GM19467 (cell line): ENCODE data around the gene CCR3.

Experiments
- ATAC-seq: cut with Tn5 transposase; IDR thresholded peaks from one replicate; pipeline ENCODE4 v1.9.1; 2021; ENCODE audit warnings: mild to moderate bottlenecking, moderate library complexity; ENCODE audit not compliant: unreplicated experiment

CCR3 gene

DNA sequence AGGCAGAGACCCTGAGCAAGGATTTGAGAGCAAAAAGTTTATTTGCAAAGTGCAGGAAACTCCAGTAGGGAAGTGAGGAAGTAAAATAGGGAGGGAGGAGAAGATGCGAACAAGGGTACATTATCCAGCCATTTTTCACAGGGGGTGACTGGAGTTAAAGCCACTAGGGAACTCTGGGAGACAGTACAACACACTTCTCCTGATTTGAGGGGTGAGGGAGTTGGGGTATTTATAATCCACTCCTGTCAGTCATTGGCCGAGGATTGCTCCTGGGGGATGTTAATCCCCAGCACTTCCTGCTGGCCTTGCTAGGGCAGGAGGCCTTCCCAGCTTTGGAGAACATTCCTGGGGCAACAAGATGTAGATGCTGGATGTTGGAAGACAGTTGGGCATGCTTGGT lies 28.2 kb downstream of the CCR3 start:
- no peak for ATAC-seq

DNA sequence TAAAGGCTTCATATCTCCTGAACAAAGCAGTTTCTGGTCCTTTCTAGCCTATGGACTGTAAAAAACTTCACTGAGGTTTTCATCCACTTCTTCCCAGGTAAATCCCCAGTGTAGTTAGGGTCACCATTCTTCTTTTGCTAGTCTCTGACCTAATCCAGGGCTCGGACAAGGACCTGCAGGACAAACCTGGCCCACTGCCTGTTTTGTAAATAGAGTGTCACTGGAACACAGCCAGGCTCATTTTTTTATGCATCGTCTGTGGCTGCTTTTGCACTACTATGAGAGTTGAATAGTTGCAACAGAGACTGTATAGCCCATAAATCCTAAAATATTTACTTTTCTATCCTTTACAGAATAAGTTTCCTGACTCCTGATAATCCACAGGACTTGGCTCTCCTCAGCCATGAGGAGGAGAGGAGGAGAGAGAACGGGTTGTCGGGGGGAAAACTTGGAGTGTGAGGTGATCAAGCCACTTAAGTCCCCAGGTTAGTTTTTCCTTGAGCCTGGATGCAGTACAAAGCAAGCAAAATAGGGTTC lies 29.0 kb downstream of the CCR3 start:
- ATAC-seq = no peak

DNA sequence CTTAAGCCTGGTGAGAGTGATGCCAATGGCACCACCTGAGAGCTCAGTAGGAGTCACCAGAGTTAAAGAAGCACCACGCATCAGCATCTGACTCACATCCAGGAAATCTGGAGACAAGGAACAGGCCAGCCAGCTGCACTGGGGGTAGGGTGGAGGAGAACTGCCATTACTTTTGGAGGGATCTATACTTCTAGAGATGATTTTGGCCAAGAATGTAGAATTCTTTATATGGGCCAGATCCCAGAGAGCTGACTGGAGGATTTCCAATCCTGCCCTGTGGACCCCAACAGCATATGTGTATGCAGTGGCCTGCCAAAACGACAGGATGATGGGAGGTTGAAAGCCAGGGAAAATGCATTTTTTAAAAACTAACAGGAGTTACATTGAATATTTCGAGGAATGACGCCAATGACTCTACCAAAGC lies 29.8 kb downstream of the CCR3 start:
- no peak for ATAC-seq

DNA sequence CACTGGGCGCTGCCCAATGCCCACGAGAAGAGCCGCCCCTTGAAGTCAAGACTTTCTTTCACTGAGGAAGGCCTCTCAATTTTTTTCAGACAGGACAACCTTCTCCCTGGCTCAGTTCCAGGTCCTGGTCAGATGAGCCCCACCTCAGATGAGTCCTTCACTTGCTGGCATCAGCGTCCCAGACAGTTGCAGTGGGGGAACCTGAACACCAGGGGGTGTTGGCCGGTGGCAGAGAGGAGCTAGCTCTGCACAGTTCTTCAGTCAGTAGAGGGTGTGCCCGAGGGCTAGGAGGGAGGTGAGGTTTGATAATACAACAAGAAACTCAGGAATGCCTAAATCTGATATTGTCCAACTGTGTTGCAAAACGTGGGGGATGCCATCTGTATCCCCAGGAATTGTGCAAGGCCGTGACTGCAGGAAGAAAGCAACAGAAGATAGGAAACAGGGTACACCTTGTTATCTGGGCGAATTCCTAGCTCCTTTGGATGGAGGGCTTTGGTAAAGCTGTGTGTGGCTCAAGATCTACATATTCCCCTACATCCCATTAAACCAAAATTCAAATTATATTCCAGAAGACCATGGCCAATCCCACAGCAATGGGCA lies 34.3 kb downstream of the CCR3 start:
- ATAC-seq = no peak

GRCh38 chr3:46277476-46277875 lies 35.2 kb downstream of the CCR3 start:
- no peak for ATAC-seq

DNA sequence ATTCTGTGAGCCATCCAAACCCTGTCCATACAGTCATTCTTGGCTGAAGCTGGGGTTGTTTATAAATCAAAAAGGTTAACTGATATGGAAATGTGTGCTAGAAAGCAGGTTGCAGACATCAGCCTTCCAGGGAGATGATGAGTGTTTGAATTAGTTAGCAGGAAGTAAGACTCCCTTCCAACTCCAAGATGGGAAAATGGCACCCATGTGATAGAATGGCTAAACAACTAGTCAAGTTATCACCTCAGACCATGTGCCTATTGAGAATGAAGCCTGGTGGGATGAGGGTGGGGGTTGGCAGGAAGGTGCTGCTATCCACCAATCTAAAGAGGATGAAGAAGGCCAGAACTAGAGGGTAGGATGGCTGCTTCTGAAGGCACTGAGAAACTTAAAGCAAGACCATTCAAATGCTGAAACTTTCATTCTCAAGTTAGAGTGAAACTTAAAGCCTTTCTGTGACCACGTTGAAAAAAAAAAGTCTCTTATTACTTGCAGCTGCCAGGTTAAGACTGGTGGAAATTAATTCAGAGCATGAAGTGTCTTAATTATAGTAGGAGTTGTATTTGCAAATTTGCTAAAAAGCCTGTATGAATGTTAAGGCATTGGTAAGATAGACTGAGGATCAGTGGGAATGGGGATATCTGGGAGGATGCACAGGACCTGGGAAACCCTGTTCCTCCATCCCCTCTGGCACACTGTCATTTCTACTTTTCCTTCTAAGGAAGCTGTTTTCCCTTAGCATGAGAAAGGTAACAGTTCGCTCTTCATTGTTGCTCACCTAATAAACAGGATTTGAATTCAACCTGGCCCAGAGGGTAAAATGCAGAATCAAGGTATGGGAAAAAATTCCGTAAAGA lies 36.8 kb downstream of the CCR3 start:
- no peak for ATAC-seq

DNA sequence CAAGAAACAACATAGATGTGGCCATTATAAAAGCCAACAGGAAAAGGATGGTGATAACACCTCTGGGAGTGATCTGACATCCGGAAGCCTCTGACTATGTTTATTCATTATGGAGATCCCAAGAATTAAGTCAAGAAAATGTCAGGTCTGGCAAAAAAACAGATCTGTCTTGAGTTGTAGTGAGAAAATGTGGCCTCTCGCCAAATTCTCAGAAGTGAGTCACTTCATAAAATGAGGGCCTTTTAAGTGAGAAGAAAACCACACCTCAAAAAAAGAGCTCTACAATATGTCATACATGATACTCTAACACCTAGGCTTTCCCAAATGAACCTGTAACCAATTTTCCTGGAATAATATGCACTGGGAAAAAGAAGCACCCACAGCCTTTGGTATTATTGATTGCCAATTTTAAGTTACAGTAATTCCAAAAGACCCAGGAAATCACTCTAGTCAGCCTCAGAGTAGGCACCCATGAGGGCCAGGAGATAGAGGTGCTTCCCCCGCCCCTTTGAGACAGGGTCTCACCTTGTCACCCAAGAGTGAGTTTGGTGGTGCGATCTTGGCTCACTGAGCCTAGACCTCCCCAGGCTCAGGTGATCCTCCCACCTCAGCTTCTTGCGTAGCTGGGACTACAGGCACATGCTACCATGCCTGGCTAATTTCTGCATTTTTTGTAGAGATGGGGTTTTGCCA lies 38.0 kb downstream of the CCR3 start:
- no peak for ATAC-seq

GRCh38 chr3:46281551-46281950 lies 39.3 kb downstream of the CCR3 start:
- ATAC-seq = no peak

DNA sequence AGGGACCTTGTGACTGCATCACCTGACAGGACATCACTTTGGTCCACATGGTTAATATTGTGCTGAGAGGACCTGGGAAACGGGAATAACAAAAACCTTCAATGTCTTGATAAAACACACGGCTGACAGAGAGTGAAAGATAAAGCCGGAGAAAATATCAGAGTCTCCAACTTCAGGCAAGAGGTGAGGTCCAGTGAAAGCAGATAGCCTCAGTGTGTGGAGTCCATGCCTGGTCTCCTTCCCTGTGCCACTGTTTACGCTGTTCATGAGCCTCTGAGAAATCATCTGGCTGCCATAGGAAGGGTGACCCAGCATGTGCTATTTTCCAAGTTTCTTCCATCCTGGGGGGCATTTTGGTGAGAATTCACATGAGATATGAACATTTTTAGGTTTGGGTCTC lies 39.8 kb downstream of the CCR3 start:
- ATAC-seq = no peak

DNA sequence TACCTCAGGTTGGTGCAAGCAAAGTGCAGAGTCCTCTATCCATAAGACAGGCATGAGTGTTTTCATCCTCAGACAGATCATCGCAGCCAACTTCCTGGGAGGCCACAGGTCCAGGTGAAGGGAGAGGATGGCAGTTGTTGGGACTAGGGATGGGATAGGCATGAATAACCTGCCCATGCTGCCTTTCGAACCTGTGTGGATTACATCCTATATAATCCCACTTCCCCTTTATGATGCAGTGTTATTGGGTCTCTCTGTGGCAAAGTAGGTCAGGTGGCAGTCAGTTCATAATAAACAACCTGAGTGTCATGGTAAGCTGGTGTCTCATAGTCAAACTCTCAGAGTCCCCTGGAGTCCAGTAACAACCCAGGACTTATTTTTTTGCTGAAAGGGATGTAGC lies 40.4 kb downstream of the CCR3 start:
- ATAC-seq = no peak

DNA sequence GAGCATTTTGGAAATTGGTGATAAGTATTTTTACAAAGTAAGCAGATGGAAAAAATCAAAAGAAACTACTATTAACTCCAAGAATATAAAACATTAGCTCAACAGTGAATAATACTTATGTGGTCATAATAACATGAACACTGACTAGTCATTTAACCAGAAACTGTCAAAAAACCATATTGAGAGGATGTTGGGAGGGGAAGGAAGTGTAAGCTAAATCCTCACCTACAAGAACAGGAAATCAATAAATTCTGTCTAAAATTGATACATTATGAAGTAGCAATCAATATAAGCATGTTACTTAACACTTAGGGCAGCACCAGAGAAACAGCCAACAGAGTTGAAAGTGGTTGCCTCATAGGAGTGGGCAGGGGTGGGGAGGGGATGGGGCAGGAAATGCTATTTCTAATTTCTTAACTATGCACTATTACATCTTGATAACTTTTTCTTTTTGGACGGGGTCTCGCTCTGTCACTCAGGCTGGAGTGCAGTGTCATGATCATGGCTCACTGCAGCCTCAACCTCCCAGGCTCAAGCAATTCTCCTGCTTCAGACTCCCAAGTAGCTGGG lies 41.7 kb downstream of the CCR3 start:
- no peak for ATAC-seq

DNA sequence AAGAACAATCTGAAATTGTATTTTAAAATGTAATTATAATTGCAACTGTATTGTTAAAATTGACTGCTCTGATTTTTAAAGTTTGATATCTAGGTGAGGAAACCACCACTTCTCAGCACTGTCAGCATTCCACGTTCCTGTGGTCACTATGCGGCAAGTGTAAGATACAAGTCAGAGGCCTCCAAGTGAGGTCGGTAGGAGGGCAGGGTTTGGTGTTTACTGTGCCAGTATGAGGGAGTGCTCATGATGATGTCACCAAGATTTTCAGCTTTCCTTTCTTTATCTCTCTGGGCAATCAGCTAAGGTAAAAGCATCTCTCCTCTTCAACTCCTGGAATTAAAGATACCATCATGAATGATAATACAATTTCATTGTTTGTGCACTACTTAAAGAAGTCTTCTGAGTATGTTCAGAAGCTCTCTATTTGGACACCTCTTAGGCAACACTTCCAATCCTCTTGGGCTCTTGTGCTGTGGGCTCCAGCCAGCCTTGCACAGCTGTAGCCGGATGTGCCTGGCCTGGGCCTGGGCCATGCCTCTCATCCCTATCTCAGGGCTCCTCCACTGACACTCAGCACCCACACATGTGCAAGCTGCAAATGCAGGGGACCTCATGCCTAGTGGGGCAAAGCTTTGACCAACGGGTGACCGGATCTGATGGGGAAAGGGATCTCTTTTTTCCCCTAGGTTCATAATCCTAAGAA lies 42.9 kb downstream of the CCR3 start:
- no peak for ATAC-seq

DNA sequence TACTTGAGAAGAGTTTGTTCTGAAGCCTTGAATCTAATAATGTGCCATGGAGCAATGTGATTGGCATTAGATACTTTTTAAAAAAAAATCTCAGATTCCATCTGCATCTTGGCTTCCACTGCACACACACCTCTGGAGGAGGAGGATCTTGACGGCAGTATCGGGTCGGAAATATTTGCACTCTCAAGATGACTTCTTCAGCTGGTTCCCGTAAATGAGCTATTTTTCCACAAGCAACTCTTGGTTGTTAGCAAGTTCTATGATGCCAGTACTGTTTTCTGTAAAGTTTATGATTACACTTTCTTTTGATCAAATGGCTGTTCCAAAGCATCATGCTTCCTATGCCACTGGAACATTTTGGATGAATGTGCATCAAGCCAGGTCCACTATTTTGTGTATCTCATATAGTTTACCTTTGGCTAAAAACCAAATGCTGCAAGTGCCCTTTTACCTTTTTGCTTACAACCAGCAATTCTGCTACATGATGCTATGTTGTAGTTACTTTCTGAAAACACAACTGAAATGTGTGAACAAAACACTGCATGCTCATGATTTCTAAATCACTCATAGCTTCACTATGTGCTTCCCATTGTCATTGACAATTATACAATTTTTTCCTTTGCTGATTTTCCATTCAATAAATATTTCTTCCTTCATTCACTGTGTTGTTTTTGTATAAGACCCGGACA lies 43.8 kb downstream of the CCR3 start:
- ATAC-seq = no peak

DNA sequence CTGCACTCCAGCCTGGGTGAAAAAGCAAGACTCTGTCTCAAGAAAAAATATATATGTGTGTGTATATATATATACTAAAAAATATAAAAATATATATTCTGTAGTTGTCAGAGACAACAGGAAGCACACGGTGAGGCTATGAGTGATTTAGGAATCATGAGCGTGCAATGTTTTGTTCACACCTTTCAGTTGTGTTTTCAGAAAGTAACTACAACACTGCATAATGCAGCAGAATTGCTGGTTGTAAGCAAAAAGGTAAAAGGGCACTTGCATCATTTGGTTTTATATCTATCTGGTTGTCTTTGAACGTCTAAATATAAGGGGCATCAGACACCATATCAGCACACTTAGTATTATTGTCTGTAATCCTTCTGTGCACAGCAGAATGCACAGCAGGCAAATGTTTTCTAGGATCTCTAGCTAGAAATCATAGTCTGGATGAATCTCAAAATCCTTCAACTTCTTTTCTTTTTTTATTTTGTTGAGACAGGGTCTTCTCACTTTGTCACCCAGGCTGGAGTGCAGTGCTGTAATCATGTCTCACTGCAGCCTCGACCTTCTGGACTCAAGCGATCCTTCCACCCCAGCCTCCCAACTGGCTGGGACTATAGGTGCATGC lies 44.8 kb downstream of the CCR3 start:
- ATAC-seq = no peak

DNA sequence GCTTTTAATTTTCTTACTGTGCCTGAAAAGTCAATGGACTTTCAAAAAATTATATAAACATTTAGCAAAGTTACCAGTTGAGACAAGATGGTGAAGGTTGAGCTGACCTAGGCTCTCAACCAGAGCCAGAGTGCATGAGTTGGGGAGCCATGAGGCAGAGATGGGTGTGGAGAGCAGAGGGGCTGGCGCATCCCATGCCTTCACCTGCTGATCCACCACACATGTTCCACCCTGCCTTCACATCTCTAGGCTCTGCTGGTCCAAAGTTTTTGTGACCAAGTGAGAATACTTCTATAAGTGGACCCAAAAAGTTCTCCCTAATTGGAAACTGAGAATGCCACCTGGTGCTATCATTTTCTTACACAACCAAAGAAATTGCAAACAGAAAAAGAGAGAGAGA lies 47.3 kb downstream of the CCR3 start:
- ATAC-seq = no peak

DNA sequence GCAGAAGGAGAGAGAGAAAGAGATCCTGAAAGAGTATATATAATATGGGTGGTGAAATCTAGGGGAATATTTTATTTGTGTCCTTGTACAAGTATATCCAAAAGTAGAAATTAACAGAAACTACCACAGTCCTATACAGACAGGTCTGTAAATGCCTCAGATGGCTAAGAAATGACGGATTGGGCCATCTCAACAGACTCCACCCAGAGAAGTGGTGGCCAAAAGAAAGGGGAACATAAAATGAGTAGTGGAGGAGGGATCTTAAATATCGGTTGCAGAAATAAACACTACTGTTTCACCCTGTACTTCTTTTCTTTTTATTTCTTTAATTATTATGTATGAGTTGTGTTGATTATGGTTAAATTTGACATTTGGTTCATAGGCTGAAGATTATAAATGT lies 47.7 kb downstream of the CCR3 start:
- no peak for ATAC-seq

GRCh38 chr3:46291046-46291445 lies 48.8 kb downstream of the CCR3 start:
- ATAC-seq = no peak

GRCh38 chr3:46293035-46293724 lies 50.9 kb downstream of the CCR3 start:
- no peak for ATAC-seq
